NCI-H526 treated with DMSO at 0.1 percent for 48 hours (cell line): ENCODE results near the gene LMNTD2.

Source experiments
- DNase-seq: peaks from one replicate; lab custom pipeline; 2025; lab: John Stamatoyannopoulos, UW

The LMNTD2 gene, protein sequence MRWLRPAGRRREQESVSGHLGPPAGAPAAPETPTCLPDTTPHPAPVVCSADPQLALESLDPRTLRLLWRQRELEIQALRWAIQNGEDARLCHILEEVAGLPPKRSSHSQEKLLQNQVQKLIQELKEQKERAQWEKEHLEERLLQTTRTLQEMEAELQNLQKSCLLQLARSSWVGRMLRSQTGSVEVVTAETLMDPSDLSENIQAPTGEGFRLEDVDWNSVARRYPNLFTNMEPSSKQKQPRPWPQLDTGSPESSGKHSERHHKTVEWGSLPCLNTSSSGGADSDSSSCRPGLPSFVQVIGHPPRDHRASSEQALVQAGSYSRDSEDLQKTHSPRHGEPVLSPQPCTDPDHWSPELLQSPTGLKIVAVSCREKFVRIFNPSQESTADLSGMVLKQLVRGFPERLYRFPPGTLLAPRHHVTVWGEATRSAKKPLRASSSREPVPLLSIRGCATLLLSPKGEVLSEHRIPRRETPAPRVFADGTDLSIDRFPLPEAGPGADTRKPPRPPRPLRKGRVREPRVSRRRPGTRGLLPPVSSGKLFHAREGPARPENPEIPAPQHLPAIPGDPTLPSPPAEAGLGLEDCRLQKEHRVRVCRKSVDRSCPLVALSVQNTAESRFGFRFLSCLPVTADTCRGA

DNA sequence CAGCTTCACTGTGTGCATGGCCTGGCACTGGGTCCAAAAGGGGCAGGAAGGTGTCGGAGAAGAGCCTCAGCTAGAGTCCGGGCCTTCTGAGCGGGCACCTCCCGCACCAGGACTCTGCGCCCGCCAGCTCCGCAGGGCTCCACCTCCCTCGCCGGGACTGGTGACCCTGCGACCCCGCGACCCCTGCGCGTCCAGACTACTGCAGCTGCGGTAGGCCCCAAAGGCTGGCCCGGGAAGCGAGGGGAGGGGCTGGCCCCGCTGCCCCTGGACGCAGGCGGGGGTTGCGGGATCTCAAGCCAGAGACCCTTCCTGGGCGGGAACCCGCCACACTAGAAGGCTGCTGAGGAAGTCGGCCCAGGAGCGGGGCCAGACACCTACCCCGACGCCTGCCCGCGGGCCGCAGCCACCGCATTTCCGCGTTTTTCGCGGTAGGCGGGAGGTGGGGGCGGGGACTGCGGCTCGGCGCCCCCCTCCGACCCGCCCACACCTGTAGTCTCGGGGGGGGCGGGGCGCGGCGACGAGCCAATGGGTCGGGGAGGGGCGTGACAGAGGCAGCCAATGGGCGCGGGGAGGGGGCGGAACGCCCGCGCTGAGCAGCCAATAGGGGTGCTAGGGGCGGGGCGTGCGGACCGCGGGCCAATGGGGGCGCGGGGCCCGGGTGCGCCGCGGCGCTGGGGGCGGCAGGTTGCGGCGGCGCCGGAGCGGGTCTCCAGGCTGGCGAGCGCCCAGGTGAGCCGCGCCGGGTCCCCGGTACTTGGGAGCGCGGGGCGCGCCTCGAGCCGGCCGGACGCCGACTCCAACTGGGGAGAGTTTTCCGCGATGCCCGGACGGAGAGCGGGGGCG lies at the start of gene LMNTD2, which contains the start of gene RASSF7:
LMNTD2 (minus strand) TSS at position 434 of the 843 bp plus-strand sequence; CDS start at position 412, 22 bp downstream.
RASSF7 (plus strand) TSS at position 666 of the 843 bp plus-strand sequence. CDS start 799 bp downstream, outside the sequence.
- peak; percentile 89 for DNase-seq

DNA sequence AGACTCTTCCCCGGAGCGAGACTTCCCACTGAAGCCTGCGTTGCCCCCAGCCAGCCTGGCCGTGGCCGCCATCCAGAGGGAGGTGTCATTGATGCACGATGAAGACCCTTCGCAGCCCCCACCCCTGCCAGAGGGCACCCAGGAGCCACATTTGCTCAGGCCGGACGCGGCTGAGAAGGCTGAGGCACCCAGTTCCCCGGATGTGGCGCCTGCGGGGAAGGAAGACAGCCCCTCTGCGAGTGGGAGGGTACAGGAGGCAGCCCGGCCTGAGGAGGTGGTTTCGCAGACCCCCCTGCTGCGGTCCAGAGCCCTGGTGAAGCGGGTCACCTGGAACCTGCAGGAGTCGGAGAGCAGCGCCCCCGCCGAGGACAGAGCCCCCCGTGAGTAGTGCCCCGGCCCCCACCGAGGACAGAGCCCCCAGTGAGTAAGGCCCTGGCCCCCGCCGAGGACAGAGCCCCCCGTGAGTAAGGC lies 48.8 kb upstream of the LMNTD2 start:
- DNase-seq: no peak

DNA sequence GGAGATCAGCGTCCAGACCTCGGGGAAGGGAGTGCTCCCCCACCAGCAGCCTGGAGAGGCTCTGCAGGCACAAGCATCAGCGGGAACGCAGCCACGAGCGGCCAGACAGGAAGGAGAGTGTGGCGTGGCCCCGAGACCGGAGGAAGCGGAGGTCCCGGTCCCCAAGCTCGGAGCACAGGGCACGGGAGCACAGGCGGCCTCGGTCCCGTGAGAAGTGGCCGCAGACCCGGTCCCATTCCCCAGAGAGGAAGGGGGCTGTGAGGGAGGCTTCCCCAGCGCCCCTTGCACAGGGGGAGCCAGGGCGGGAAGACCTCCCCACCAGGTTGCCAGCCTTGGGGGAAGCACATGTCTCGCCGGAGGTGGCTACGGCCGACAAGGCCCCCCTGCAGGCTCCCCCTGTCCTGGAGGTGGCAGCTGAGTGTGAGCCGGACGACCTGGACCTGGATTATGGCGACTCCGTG lies 48.3 kb upstream of the LMNTD2 start:
- DNase-seq: no peak

DNA sequence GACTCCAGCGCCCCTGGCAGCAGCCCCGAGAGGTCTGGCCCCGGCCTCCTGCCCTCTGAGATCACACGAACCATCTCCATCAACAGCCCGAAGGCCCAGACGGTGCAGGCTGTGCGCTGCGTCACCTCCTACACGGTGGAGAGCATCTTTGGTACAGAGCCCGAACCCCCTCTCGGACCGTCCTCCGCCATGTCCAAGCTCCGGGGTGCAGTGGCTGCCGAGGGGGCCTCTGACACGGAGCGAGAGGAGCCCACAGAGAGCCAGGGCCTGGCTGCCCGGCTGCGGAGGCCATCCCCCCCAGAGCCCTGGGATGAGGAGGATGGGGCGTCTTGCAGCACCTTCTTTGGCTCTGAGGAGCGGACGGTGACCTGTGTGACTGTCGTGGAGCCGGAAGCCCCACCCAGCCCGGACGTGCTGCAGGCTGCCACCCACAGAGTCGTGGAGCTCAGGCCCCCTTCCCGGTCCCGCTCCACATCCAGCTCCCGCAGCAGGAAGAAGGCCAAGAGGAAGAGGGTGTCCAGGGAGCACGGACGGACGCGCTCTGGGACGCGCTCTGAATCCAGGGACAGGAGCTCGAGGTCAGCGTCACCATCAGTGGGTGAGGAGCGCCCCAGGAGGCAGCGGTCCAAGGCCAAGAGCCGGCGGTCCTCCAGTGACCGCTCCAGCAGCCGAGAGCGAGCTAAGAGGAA lies 47.6 kb upstream of the LMNTD2 start:
- no peak for DNase-seq

DNA sequence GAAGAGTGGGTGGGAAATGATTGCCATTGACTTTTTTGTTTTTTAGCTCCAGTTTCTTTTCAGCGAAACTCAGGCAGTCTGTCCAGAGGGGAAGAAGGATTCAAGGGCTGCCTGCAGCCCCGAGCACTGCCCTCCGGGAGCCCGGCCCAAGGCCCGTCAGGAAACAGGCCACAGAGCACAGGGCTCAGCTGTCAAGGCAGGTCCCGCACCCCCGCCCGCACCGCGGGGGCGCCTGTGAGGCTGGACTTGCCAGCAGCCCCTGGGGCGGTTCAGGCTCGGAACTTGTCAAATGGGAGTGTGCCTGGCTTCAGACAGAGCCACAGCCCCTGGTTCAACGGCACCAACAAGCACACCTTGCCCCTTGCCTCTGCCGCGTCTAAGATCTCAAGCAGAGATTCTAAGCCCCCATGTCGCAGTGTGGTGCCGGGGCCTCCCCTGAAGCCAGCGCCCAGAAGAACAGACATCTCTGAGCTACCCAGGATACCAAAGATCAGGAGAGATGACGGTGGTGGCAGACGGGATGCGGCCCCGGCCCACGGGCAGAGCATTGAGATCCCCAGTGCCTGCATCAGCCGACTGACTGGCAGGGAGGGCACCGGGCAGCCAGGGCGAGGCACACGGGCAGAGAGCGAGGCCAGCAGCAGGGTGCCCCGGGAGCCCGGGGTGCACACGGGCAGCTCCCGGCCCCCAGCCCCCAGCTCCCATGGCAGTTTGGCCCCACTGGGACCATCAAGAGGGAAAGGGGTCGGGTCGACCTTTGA lies 46.7 kb upstream of the LMNTD2 start:
- DNase-seq: no peak

DNA sequence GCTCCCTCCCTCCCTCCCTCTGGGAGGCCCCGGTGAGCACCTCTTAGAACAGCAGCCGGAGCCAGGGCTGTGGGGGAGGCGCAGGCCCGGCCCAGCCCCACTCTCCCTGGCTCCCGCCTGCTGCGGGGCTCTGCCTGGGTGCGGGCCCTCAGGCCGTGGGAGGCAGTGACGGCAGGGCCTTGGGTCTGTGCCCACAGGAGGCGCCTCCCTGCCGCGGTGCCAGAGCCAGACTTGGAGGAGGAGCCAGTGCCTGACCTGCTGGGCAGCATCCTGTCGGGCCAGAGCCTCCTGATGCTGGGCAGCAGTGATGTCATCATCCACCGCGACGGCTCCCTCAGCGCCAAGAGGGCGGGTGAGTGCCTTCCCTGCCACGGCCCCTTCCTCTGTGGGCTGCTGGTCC lies 45.7 kb upstream of the LMNTD2 start:
- DNase-seq: no peak

DNA sequence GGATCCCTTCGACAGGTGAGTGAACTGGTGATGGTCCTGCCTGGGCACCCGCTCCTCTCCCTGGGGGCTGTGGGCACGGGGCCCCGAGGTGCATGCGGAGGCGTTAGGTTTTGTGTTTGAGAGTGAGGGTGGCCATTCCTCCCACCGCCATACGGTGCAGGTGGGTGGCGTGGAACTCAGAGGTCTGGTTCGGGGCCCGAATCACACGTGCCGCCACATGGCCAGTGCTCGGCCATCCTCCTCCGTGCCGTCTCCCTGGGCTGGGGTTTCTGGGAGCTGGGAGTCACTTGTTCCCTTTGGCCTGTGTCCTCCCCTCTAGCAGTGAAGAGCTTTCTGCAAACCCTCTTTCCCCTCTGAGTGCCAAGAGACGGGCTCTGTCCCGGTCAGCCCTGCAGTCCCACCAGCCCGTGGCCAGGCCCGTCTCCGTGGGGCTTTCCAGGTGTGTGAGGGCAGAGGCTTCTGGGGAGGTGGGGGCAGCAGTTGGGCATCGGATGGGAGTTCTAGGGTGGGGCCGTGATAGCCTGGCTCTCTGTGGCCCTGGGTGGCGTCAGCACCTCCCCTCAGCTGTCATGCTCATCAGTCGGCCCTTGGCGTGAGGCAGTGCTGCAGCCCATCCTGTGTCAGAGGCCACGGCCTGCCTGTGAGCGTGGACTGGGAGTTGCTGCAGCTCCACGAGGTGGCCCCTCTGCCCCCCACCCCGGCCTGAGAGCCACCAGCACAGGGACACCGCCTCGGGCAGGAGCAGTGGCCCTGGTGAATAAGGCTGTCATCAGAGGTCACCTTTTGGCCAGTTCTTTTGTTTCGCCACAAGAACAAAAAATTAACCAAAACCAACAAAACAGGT lies 45.0 kb upstream of the LMNTD2 start:
- no peak for DNase-seq

DNA sequence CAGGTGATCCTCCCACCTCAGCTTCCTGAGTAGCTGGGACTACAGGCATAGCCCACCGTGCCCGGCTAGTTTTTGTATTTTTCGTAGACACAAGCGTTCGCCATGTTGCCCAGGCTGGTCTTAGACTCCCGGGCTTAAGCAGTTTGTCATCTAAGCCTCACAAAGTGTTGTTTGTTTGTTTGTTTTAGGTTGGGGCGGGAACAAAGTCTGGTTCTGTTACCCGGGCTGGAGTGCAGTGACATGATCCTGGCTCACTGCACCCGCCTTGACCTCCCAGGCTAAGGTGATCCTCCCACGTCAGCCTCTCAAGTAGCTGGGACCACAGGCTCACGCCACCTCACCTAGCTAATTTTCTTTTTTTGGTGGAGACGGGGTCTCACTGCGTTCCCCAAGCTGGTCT lies 42.6 kb upstream of the LMNTD2 start:
- DNase-seq: no peak

DNA sequence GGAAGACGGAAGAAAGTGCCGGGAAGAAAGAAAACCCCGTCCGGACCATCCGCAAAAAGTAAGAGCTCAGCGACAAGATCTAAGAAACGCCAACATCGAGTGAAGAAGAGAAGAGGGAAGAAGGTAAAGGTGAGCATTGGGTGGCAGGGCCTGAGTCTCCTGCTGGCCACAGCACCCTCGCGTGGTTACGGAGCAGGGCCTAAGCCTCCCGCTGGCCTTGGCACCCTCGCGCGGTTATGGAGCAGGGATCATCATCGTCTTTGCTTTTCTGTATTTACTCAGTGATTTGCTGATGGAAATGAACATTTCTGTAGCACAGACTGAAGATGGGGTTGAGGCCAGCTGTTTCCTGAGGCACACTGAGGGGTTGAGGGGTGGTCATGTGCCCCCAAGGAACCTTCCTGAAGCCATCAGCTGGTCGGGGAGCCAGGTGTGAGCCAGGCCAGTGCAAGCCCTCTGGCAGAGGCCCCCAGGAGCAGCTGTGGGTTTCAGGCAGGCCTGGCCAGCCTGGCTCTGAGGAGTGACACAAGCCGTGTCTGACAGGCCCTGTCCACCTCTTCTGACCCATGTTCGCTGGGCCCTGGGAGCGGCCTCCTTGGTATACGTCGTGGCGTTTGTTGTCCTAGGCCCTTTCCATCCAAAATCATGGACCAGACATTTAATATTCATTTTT lies 41.2 kb upstream of the LMNTD2 start:
- DNase-seq: no peak

DNA sequence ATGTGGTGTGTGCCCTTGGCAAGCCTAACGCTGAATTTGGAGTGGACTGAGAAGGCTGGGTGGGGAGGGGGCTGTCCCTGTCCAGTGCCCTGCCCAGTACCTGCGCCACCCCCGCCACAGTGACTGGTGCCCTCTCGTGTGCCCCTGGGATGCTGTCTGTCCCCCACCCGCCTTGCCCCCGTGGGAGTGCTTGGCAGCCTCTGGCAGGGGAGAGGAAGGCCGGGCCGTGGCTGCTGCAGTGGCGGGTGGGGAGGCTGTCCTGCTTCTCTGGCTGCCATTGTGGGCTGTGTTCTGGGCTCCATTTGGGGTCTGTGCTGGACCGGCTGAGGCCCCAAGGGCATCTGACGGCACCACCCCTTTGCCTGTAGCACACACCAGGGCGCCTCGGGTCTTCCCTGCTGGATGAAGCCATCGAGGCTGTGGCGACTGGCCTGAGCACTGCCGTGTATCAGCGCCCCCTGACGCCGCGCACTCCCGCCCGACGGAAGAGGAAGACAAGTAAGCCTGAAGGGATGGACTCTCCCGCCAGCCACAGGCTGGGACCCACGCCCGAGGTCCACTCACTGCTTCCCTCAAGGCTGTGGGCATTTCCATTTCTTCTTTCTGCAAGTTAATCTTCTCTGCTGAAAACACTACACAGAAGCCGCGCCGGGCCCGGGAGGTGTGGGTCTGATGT lies 37.6 kb upstream of the LMNTD2 start:
- DNase-seq: no peak

DNA sequence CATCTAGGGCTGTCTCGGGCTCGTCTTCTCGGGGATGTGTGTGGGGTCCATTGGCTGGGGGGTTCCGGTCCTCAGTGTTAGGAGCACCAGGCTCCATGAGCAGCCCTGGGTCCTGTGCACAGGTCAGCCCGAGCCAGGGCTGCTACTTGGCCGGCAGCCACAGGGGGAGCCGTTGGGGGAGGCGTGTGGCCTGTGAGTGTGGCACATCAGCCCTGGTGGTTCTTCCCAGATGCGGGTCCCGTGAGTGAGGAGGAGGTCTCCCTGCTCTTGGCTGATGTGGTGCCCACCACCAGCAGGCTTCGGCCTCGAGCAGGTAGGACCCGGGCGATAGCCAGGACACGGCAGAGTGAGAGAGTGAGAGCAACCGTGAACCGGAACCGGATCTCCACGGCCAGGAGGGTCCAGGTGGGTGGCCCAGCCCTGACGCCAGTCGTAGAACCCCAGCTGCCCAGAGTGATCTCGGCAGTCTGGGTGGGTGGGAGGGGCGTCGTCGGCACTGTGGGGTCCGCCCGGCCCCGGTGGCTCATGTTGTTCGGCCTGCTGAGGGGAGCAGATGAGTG lies 36.7 kb upstream of the LMNTD2 start:
- no peak for DNase-seq

DNA sequence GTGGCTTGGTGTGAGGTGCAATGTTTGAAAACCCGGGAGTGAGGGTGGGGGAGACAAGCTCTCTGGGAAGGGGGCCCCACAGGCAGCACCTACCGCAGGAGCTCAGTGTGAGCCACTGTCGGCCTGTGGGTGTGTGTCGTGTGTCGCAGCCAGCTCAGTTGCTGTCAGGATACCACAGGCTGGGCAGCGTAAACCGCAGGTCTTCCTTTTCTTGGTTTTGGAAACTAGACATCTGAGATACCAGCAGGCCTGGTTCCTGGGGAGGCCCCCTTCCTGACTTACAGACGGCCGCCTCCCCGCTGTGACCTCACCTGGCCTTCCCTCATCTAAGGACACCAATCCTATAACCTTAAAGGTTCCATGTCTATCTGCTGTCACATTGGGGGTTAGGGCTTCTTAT lies 35.8 kb upstream of the LMNTD2 start:
- DNase-seq: no peak

DNA sequence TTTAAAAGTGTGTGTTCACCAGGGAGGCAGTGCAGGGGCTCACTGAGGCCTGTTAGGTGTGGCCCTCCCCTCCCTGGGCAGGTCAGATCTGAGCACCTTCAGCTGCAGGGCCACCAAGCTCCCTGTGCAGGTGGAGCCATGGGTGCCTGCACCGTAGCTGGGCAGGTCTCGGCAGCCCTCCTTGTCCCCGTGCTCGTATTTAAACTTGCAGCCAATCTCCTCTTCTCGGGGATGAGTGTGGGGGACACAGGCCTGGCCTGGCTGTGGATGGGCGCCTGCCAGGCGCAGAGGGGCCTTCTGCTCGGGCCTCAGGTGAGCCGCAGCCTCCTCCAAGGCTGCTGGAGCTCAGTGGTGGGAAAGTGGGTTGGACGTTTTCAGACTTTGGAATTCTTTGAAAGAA lies 34.9 kb upstream of the LMNTD2 start:
- no peak for DNase-seq

DNA sequence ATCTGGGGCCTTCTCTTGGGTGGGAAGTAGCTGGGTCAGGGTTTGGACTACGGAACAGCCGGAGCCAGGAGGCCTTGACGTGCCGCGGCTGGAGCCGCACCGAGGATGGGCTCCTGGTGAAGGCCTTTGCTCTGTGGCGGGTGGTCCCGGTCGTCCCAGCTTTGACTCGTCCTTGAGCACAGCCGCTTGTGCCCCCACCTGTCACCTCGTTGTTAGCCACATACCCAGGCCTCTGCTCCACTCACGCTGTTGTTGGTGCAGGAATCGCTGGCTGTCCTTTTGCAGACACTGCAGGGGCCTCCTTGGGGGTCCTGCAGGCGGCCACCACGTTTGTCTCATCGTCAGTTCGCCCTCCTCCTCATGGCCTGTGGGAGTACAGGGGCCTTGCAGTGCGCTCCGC lies 32.8 kb upstream of the LMNTD2 start:
- no peak for DNase-seq

DNA sequence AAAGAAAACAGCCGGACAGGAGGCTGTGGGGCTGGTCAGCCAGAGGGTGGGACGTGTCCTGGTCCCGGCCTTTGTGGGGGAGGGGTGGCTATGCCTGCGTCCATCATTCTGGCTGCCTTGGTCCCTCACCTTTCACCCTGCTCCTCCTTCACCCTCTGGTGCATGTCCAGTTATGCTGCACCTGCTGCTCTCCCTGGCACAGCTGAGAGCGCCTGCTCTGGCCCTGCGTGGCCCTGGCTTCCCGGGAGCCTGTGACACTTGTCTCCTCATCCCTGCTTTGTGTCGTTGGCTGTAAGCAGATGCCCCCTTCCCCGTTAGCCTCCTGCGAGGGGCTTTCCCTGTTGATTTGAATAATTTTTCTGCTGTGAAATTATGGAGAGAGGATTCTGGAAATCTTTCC lies 32.4 kb upstream of the LMNTD2 start:
- DNase-seq: no peak

DNA sequence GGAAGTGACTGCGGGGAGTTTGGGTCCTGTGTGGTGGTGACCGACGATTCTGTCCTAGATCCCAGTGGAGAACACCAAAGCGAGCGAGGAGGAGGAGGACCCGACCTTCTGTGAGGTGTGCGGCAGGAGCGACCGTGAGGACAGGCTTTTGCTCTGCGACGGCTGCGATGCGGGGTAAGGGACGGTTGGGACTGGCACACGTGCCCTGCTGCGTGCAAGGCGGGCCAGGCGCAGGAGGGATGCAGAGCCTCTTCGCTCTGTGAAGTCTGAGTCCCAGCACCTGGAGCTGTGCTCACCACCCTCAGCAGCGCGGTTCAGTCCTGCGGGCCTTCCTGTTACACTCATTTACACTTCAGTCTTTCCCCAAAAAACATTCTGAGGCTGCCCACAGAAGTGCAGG lies 32.0 kb upstream of the LMNTD2 start:
- no peak for DNase-seq

DNA sequence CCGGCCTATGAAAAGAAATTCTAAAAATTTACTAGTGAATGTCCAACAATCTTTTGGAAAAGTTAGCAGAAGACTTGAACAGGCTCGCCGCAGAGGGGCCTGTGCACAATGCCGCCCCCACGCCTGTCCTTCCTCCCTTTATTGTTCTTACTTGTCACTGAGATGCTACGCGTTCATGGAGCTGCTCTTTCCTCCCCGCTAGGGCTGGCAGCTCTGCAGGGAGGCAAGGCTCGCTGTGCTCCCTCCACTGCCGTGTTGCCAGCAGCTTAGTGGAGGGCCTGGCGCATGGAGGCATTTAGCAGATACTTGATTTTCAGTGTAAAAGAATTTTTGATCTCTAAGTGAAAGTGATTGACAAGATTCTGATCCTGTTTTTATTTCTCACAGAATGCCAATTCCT lies 30.5 kb upstream of the LMNTD2 start:
- DNase-seq: no peak

DNA sequence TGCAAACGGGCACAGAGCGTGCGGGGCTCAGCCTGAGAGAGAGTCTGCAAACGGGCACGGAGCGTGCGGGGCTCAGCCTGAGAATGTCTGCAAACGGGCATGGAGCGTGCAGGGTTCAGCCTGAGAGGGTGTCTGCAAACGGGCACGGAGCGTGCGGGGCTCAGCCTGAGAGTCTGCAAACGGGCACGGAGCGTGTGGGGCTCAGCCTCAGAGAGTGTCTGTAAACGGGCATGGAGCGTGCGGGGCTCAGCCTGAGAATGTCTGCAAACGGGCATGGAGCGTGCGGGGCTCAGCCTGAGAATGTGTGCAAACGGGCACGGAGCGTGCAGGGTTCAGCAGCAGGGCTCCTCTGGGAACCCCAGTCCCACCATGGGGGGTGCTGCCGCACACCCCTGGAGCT lies 29.3 kb upstream of the LMNTD2 start:
- no peak for DNase-seq

DNA sequence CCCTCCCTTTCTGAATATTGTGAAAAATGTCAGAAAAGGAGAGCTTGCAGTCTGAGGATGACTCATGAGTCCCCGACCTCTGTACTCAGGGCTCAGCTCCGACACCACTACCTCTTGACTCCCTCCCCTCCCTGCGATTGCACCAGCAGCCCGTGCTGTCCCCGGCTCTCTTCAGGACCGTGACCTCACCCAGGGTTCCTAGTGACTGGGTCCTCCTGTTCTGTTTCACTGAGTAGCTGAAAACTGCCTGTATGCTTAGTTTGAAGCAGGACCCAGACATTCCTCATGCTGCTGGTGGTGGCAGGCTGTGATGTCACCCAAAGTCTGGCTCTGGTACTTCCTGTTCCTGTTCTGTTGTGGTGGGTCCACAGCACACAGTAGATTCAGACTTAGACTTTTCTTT lies 27.4 kb upstream of the LMNTD2 start:
- no peak for DNase-seq
